ENCODE data around the gene CLIC1. TPM values are rescaled to one million over a fixed set of nuclear protein-coding genes. Genes with fewer than 3 reads are reported as not detected.

The CLIC1 gene
- total and polyA plus RNA-seq, 10 of the 15 experiments (the other 5 are each of a cell fraction or from before 2014, with no cell fraction given) = 446 to 1,266 (median 636) TPM

DNA sequence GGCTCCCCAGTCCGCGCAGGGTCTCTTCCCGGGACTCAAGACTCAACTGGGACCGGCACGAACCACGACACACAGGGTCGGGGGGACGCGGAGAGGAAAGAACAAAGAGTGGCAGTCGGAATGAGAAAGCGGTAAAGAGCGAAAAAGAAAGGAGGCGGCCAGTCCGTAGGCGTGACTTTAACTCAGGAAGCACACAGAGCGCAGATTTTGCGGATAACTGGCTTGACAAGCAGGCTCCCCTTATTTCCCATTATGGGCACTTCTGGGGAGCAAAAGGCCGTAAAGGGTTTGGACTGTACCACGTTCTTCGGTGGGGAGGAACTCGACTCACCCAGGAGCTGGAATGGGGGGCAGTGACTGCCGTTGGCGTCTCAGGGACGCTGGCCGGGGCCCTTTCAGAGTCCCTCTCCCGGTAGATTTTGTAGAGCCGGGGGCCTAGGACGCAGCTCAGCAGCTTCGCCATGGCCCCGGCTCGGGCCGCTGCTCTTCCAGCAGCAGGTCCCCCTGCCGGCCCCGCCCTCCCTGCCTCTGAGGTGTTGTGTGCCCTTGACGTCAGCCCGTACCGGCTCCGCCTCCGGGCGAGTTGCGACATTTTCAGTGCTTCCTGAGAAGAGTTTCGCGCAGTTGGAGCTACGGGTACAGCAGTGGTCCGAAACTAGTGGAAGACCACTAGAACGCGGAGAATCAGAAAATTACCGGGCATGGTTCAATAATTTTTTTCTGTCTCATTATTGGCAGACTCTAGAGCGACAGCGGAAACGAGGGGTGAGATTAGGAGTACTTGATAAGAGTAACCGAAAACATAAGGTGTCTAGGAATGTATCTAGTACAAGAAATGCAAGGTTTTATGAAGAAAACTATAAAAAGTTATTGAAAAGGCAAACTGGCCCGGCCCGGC, 33.3 kb downstream of the CLIC1 start, which contains the start of gene ABHD16A (continued):
- TF ChIP-seq PAX5 (IDR thresholded peaks at IDR 0.05; ENCODE audit: borderline replicate concordance, low read depth, low read length) (no peak), SUZ12 (IDR thresholded peaks at IDR 0.05; ENCODE audit: unreplicated experiment) (no peak), NR2F1 (conservative IDR thresholded peaks at IDR 0.05) (peak; percentile 58; the same call in 1 of the 2 replicates), RBBP5 (conservative IDR thresholded peaks at IDR 0.05) (no peak), NR2C1 (IDR thresholded peaks at IDR 0.05) (no peak), CHD4 (IDR thresholded peaks at IDR 0.05) (no peak), CREB1 (IDR thresholded peaks at IDR 0.05; ENCODE audit: low read depth) (peak; percentile 96), ZSCAN29 (IDR thresholded peaks at IDR 0.05) (no peak), ZNF384 (IDR thresholded peaks at IDR 0.05; ENCODE audit: borderline replicate concordance, low read depth, low read length) (no peak), BCL3 (IDR thresholded peaks at IDR 0.05; ENCODE audit: borderline replicate concordance, insufficient read depth, low read depth, low read length, poor library complexity, severe bottlenecking) (no peak), POLR2A (IDR thresholded peaks at IDR 0.05; ENCODE audit: low read depth, low read length) (peak; percentile 88), SMAD1 (IDR thresholded peaks at IDR 0.05; ENCODE audit: low read depth, partially characterized antibody) (no peak), ZNF622 (IDR thresholded peaks at IDR 0.05) (no peak), TCF7 (IDR thresholded peaks at IDR 0.05; ENCODE audit: borderline replicate concordance) (no peak), SRF (IDR thresholded peaks at IDR 0.05; ENCODE audit: low read depth in 2 of 2, low read length in 2 of 2) (peak; percentile 27 to 89; a peak in 3 of 4 replicates), SMC3 (IDR thresholded peaks at IDR 0.05; ENCODE audit: borderline replicate concordance, low read length) (peak; percentile 2; the same call in 1 of the 2 replicates), TBL1XR1 (IDR thresholded peaks at IDR 0.05; ENCODE audit: low read depth, low read length) (no peak), DPF2 (IDR thresholded peaks at IDR 0.05) (peak; percentile 41; the same call in 1 of the 2 replicates), ETV6 (conservative IDR thresholded peaks at IDR 0.05 in 1 of 2, IDR thresholded peaks at IDR 0.05 in 1 of 2; ENCODE audit: borderline replicate concordance in 1 of 2, low read depth in 1 of 2) (no peak)
- TF ChIP-seq, protein P1, sequence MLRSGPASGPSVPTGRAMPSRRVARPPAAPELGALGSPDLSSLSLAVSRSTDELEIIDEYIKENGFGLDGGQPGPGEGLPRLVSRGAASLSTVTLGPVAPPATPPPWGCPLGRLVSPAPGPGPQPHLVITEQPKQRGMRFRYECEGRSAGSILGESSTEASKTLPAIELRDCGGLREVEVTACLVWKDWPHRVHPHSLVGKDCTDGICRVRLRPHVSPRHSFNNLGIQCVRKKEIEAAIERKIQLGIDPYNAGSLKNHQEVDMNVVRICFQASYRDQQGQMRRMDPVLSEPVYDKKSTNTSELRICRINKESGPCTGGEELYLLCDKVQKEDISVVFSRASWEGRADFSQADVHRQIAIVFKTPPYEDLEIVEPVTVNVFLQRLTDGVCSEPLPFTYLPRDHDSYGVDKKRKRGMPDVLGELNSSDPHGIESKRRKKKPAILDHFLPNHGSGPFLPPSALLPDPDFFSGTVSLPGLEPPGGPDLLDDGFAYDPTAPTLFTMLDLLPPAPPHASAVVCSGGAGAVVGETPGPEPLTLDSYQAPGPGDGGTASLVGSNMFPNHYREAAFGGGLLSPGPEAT (IDR thresholded peaks at IDR 0.05; ENCODE audit: low read depth) = peak; percentile 78; the same call in 1 of the 2 replicates
- TF ChIP-seq, protein P2, sequence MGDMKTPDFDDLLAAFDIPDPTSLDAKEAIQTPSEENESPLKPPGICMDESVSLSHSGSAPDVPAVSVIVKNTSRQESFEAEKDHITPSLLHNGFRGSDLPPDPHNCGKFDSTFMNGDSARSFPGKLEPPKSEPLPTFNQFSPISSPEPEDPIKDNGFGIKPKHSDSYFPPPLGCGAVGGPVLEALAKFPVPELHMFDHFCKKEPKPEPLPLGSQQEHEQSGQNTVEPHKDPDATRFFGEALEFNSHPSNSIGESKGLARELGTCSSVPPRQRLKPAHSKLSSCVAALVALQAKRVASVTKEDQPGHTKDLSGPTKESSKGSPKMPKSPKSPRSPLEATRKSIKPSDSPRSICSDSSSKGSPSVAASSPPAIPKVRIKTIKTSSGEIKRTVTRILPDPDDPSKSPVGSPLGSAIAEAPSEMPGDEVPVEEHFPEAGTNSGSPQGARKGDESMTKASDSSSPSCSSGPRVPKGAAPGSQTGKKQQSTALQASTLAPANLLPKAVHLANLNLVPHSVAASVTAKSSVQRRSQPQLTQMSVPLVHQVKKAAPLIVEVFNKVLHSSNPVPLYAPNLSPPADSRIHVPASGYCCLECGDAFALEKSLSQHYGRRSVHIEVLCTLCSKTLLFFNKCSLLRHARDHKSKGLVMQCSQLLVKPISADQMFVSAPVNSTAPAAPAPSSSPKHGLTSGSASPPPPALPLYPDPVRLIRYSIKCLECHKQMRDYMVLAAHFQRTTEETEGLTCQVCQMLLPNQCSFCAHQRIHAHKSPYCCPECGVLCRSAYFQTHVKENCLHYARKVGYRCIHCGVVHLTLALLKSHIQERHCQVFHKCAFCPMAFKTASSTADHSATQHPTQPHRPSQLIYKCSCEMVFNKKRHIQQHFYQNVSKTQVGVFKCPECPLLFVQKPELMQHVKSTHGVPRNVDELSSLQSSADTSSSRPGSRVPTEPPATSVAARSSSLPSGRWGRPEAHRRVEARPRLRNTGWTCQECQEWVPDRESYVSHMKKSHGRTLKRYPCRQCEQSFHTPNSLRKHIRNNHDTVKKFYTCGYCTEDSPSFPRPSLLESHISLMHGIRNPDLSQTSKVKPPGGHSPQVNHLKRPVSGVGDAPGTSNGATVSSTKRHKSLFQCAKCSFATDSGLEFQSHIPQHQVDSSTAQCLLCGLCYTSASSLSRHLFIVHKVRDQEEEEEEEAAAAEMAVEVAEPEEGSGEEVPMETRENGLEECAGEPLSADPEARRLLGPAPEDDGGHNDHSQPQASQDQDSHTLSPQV (IDR thresholded peaks at IDR 0.05) = no peak
- TF ChIP-seq, protein P3, sequence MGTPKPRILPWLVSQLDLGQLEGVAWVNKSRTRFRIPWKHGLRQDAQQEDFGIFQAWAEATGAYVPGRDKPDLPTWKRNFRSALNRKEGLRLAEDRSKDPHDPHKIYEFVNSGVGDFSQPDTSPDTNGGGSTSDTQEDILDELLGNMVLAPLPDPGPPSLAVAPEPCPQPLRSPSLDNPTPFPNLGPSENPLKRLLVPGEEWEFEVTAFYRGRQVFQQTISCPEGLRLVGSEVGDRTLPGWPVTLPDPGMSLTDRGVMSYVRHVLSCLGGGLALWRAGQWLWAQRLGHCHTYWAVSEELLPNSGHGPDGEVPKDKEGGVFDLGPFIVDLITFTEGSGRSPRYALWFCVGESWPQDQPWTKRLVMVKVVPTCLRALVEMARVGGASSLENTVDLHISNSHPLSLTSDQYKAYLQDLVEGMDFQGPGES (IDR thresholded peaks at IDR 0.05) = no peak

Data from GM12878 (cell line).